NK-92 (cell line): Measurements from ENCODE around the gene IFNAR1.
"Not testable (repeated sequence)": the region's sequence is repeated elsewhere in the genome, so short reads cannot be mapped to it uniquely, and the experiment has no call there.

Experiments used
- DNase-seq: peaks from one replicate; lab custom pipeline; 2025; ENCODE audit not compliant: unreplicated experiment; lab: John Stamatoyannopoulos, UW

Gene IFNAR1

GRCh38 chr21:33374450-33375096 is 49.8 kb downstream of the IFNAR1 start:
- DNase-seq: no peak

GRCh38 chr21:33375101-33375644 is 50.4 kb downstream of the IFNAR1 start:
- no peak for DNase-seq

GRCh38 chr21:33377221-33377920 is 52.6 kb downstream of the IFNAR1 start:
- no peak for DNase-seq

- no peak for DNase-seq
Measured at GRCh38 chr21:33378081-33378480, 53.3 kb downstream of the IFNAR1 start.

- DNase-seq: not testable (repeated sequence)
Measured at GRCh38 chr21:33379934-33380333, 55.2 kb downstream of the IFNAR1 start.

- no peak for DNase-seq
Measured at GRCh38 chr21:33380483-33380998, 55.8 kb downstream of the IFNAR1 start.

- not testable (repeated sequence) for DNase-seq
Measured at GRCh38 chr21:33381381-33381780, 56.6 kb downstream of the IFNAR1 start.

- DNase-seq: no peak
Measured at GRCh38 chr21:33383056-33383888, 58.5 kb downstream of the IFNAR1 start.

GRCh38 chr21:33384841-33385331 is 60.1 kb downstream of the IFNAR1 start:
- DNase-seq: no peak

- DNase-seq: no peak
Measured at GRCh38 chr21:33386222-33386784, 61.5 kb downstream of the IFNAR1 start.

GRCh38 chr21:33387294-33387693 is 62.5 kb downstream of the IFNAR1 start:
- no peak for DNase-seq

GRCh38 chr21:33388188-33388587 is 63.4 kb downstream of the IFNAR1 start:
- DNase-seq: no peak

- no peak for DNase-seq
Measured at GRCh38 chr21:33390479-33390878, 65.7 kb downstream of the IFNAR1 start.

GRCh38 chr21:33391656-33392055 is 66.9 kb downstream of the IFNAR1 start:
- no peak for DNase-seq

GRCh38 chr21:33392284-33392985 is 67.7 kb downstream of the IFNAR1 start:
- DNase-seq: no peak

- no peak for DNase-seq
Measured at GRCh38 chr21:33393348-33393747, 68.6 kb downstream of the IFNAR1 start.

- DNase-seq: no peak
Measured at GRCh38 chr21:33394260-33394659, 69.5 kb downstream of the IFNAR1 start.

- DNase-seq: no peak
Measured at GRCh38 chr21:33395891-33396331, 71.1 kb downstream of the IFNAR1 start.

- DNase-seq: no peak
Measured at GRCh38 chr21:33396436-33396835, 71.7 kb downstream of the IFNAR1 start.

GRCh38 chr21:33396951-33397350 is 72.2 kb downstream of the IFNAR1 start:
- no peak for DNase-seq
